DOHH2 (cell line): ENCODE data around the gene SLC25A43.

Source experiments
- CTCF ChIP-seq: fragments of 200-600 bp; sonication (generic); IDR thresholded peaks from one replicate; pipeline ENCODE4 v1.5.1; 2014; ENCODE audit warnings: antibody characterized with exemption, mild to moderate bottlenecking, low read depth, low read length; ENCODE audit not compliant: poor library complexity, severe bottlenecking
- EZH2phosphoT487 ChIP-seq: fragments of 200-600 bp; sonication (generic); IDR thresholded peaks from 2 replicates; pipeline ENCODE4 v1.6.1; 2017; ENCODE audit warnings: borderline replicate concordance, mild to moderate bottlenecking, antibody characterized with exemption, low read length, moderate library complexity, mixed read lengths

DNA sequence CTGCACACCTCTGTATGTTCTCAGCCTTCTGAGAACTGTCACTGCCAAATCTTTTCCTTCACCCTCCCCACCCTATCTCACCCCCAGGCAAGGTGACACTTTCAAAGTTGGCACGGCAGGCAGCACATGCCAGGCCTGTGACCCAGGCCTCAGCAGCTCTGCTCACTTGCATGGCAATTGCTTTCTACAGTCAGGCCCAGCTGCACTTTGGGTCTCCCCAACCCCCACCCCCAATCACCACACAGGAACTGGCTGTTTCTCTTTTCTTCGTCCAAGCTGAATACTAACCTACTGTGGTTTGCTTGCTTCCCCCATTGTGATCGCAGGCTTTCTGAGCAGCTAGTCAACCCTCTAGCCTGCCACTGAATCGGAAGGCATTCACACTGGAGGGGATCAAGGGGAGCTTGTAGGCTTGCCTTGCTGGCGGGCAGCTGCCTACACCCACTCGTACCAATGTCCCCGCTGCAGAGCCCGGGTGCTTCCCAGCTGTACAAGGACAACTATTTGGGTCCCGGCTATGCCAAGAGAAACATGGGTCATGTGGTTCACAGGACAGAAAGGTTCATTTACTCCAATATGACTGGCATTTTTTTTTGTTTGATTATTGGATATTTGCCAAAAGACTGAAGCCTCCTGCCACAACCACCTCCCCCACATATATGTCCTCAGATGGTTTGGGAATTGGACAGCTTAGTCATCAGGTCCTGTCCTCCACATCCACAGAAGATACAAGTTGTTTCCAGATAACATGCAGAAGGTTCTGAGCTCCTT is 28.1 kb downstream of the SLC25A43 start:
- TF ChIP-seq CTCF (no peak), EZH2phosphoT487 (no peak)
